HepG2 (cell line): Measurements from ENCODE around the gene KDM4B. TPM values are rescaled to one million over a fixed set of nuclear protein-coding genes. Genes with fewer than 3 reads are reported as not detected.

Experiments used
- ATAD3A ChIP-seq: sonication (generic); formaldehyde crosslinking; IDR thresholded peaks from 2 replicates; pipeline ENCODE4 v1.4.0; 2020; ENCODE audit warnings: missing genetic modification reagents
- HMG20A ChIP-seq: IDR thresholded peaks from 2 replicates; pipeline ENCODE4 v1.6.1; 2016; ENCODE audit warnings: borderline replicate concordance
- HOMEZ ChIP-seq: IDR thresholded peaks from 2 replicates; pipeline ENCODE4 v1.6.1; 2016; ENCODE audit warnings: low read depth
- MAFK ChIP-seq, 2 experiments: IDR thresholded peaks in 1 of 2; conservative IDR thresholded peaks in 1 of 2; 2 replicates each; pipeline ENCODE4 v1.6.1; 2011; ENCODE audit warnings: improper control_type of control experiment in 2 of 2, low read length in 2 of 2
- MBD4 ChIP-seq: IDR thresholded peaks from 2 replicates; pipeline ENCODE4 v1.6.1; 2012; ENCODE audit warnings: low read length, inconsistent platforms, borderline replicate concordance
- MEIS1 ChIP-seq: sonication (generic); formaldehyde crosslinking; IDR thresholded peaks from 2 replicates; pipeline ENCODE4 v1.9.0; 2021; ENCODE audit warnings: mild to moderate bottlenecking, missing genetic modification reagents, moderate library complexity, borderline replicate concordance
- MZF1 ChIP-seq: sonication (generic); formaldehyde crosslinking; IDR thresholded peaks from 2 replicates; pipeline ENCODE4 v1.8.1; 2023; ENCODE audit warnings: mild to moderate bottlenecking, missing genetic modification reagents, borderline replicate concordance
- NCOA2 ChIP-seq: sonication (generic); formaldehyde crosslinking; IDR thresholded peaks from 2 replicates; pipeline ENCODE4 v1.8.0; 2022; ENCODE audit warnings: inconsistent platforms
- TBL1XR1 ChIP-seq: fragments of 150-350 bp; IDR thresholded peaks from 2 replicates; pipeline ENCODE4 v1.6.1; 2014; ENCODE audit warnings: borderline replicate concordance, low read length; ENCODE audit not compliant: partially characterized antibody
- ZBTB21 ChIP-seq: sonication (generic); formaldehyde crosslinking; IDR thresholded peaks from 2 replicates; pipeline ENCODE4 v1.4.0; 2020; ENCODE audit warnings: missing genetic modification reagents
- ZNF274 ChIP-seq: sonication (generic); formaldehyde crosslinking; IDR thresholded peaks from 2 replicates; pipeline ENCODE4 v1.5.1; 2020; ENCODE audit warnings: mild to moderate bottlenecking, missing genetic modification reagents
- ZNF556 ChIP-seq: sonication (generic); formaldehyde crosslinking; IDR thresholded peaks from 2 replicates; pipeline ENCODE4 v1.4.0; 2020; ENCODE audit warnings: mild to moderate bottlenecking, missing genetic modification reagents, borderline replicate concordance
- ZNF616 ChIP-seq: sonication (generic); formaldehyde crosslinking; IDR thresholded peaks from 2 replicates; pipeline ENCODE4 v1.5.0; 2020; ENCODE audit warnings: low read depth, mild to moderate bottlenecking, missing genetic modification reagents
- ZNF775 ChIP-seq: sonication (generic); formaldehyde crosslinking; IDR thresholded peaks from 2 replicates; pipeline ENCODE4 v1.4.0; 2020; ENCODE audit warnings: missing genetic modification reagents, mild to moderate bottlenecking, moderate library complexity, borderline replicate concordance
- ZNF883 ChIP-seq: sonication (generic); formaldehyde crosslinking; IDR thresholded peaks from 2 replicates; pipeline ENCODE4 v1.5.1; 2020; ENCODE audit warnings: mild to moderate bottlenecking, missing genetic modification reagents; ENCODE audit errors: not compliant biosample characterization
- ZSCAN22 ChIP-seq: sonication (generic); formaldehyde crosslinking; IDR thresholded peaks from 2 replicates; pipeline ENCODE4 v1.4.0; 2020; ENCODE audit warnings: mild to moderate bottlenecking, missing genetic modification reagents
- polyA plus RNA-seq, 8 experiments: library from polyadenylated mRNA; depleted of rRNA in 3 of 8; stranded (reverse) in 7 of 8; unstranded in 1 of 8; fragments of >200 nt; fragmentation: Illumina TruSeq in 4 of 8; extraction: Trizol in 4 of 8; gene quantifications; 2 replicates each; pipeline versions ENCODE4 v1.2.1 to v1.2.3, GENCODE V29; 2011 to 2016; ENCODE audit warnings: low read depth in 4 of 8, missing spikeins in 1 of 8, mixed read lengths in 1 of 8; ENCODE audit not compliant: insufficient read depth in 1 of 8
- total RNA-seq, 5 experiments: library from RNA; depleted of rRNA; stranded (reverse); fragments of >200 nt; fragmentation: Illumina TruSeq; extraction: Trizol; gene quantifications; 2 replicates each; pipeline ENCODE4 v1.2.3, GENCODE V29; 2016; ENCODE audit warnings: low read depth in 1 of 5
- TF ChIP-seq, protein P1 (sequence below): sonication (generic); formaldehyde crosslinking; IDR thresholded peaks from 2 replicates; pipeline ENCODE4 v1.8.0; 2023; ENCODE audit warnings: mild to moderate bottlenecking, missing genetic modification reagents
- TF ChIP-seq, protein P2 (sequence below): IDR thresholded peaks from 2 replicates; pipeline ENCODE4 v1.6.1; 2016; ENCODE audit warnings: missing compliant biosample characterization, missing genetic modification reagents, borderline replicate concordance
- TF ChIP-seq, protein P3 (sequence below): sonication (generic); formaldehyde crosslinking; IDR thresholded peaks from 2 replicates; pipeline ENCODE4 v1.8.0; 2022; ENCODE audit warnings: mild to moderate bottlenecking, missing genetic modification reagents, moderate library complexity
- TF ChIP-seq, protein P4 (sequence below): IDR thresholded peaks from 2 replicates; pipeline ENCODE4 v1.6.1; 2018; ENCODE audit warnings: missing genetic modification reagents

KDM4B gene
- total and polyA plus RNA-seq, 2 of the 13 experiments (the other 11 are each of a cell fraction or from before 2014, with no cell fraction given): 4.9 to 14.6 TPM

GRCh38 chr19:4976401-4977298 lies 7.7 kb downstream of the KDM4B start (continued):
- TF ChIP-seq, protein P1, sequence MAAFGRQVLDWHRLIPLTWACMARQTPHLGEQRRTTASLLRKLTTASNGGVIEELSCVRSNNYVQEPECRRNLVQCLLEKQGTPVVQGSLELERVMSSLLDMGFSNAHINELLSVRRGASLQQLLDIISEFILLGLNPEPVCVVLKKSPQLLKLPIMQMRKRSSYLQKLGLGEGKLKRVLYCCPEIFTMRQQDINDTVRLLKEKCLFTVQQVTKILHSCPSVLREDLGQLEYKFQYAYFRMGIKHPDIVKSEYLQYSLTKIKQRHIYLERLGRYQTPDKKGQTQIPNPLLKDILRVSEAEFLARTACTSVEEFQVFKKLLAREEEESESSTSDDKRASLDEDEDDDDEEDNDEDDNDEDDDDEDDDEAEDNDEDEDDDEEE (CRISPR knock-in tag): no peak
- TF ChIP-seq NCOA2 (CRISPR knock-in tag): no peak
- TF ChIP-seq, protein P2, sequence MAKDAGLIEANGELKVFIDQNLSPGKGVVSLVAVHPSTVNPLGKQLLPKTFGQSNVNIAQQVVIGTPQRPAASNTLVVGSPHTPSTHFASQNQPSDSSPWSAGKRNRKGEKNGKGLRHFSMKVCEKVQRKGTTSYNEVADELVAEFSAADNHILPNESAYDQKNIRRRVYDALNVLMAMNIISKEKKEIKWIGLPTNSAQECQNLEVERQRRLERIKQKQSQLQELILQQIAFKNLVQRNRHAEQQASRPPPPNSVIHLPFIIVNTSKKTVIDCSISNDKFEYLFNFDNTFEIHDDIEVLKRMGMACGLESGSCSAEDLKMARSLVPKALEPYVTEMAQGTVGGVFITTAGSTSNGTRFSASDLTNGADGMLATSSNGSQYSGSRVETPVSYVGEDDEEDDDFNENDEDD (CRISPR knock-in tag): no peak
- TF ChIP-seq ZNF775 (CRISPR knock-in tag): no peak
- no peak for TF ChIP-seq ATAD3A (CRISPR knock-in tag)
- TF ChIP-seq ZNF616 (CRISPR knock-in tag): no peak
- no peak for TF ChIP-seq ZNF556
- no peak for TF ChIP-seq MEIS1 (CRISPR knock-in tag)
- no peak for TF ChIP-seq TBL1XR1
- TF ChIP-seq MZF1 (CRISPR knock-in tag): no peak
- TF ChIP-seq ZSCAN22 (CRISPR knock-in tag): no peak
- TF ChIP-seq ZNF883: no peak
- TF ChIP-seq, protein P3, sequence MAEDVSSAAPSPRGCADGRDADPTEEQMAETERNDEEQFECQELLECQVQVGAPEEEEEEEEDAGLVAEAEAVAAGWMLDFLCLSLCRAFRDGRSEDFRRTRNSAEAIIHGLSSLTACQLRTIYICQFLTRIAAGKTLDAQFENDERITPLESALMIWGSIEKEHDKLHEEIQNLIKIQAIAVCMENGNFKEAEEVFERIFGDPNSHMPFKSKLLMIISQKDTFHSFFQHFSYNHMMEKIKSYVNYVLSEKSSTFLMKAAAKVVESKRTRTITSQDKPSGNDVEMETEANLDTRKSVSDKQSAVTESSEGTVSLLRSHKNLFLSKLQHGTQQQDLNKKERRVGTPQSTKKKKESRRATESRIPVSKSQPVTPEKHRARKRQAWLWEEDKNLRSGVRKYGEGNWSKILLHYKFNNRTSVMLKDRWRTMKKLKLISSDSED: no peak
- no peak for TF ChIP-seq ZBTB21 (CRISPR knock-in tag)
- TF ChIP-seq HMG20A (CRISPR knock-in tag): no peak
- TF ChIP-seq, protein P4, sequence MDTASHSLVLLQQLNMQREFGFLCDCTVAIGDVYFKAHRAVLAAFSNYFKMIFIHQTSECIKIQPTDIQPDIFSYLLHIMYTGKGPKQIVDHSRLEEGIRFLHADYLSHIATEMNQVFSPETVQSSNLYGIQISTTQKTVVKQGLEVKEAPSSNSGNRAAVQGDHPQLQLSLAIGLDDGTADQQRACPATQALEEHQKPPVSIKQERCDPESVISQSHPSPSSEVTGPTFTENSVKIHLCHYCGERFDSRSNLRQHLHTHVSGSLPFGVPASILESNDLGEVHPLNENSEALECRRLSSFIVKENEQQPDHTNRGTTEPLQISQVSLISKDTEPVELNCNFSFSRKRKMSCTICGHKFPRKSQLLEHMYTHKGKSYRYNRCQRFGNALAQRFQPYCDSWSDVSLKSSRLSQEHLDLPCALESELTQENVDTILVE (CRISPR knock-in tag): no peak
- TF ChIP-seq HOMEZ (CRISPR knock-in tag): no peak; the same call in 1 of the 2 replicates
- no peak for TF ChIP-seq MBD4
- TF ChIP-seq MAFK (conservative IDR thresholded peaks at IDR 0.05 in 1 of 2, IDR thresholded peaks at IDR 0.05 in 1 of 2; ENCODE audit: low read length in 2 of 2): no peak
- no peak for TF ChIP-seq ZNF274 (CRISPR knock-in tag)
